Right cardiac atrium (tissue), 5 donors: ENCODE measurements around the gene STARD13. TPM values are rescaled to one million over a fixed set of nuclear protein-coding genes. Genes with fewer than 3 reads are reported as not detected.

Experiments used
- ATAC-seq, 2 donors: fragments of 200-7000 bp; cut with Tn5 transposase; one replicate each; pipeline versions ENCODE4 v1.8.0 to v1.9.1; 2020; ENCODE audit warnings: moderate library complexity in 2 of 2, mild to moderate bottlenecking in 1 of 2
- DNase-seq, 3 donors: peaks; one replicate each; pipeline ENCODE4 v3.0.0-alpha.2; 2020
- H3K27ac ChIP-seq: one replicate; pipeline ENCODE4 v1.5.1; 2013; ENCODE audit warnings: mild to moderate bottlenecking, low read length, control low read depth, moderate library complexity
- H3K27me3 ChIP-seq: one replicate; pipeline ENCODE4 v1.6.1; 2013; ENCODE audit not compliant: control insufficient read depth, insufficient read depth
- H3K4me1 ChIP-seq: one replicate; pipeline ENCODE4 v1.6.1; 2013; ENCODE audit warnings: low read length; ENCODE audit not compliant: control insufficient read depth, insufficient read depth
- H3K4me3 ChIP-seq: one replicate; pipeline ENCODE4 v1.5.1; 2013; ENCODE audit warnings: low read length, control low read depth
- H3K9me3 ChIP-seq: one replicate; pipeline ENCODE4 v1.6.1; 2013; ENCODE audit warnings: low read length; ENCODE audit not compliant: control insufficient read depth
- WGBS: extraction: QIAGEN DNeasy Blood & Tissue Kit; methylation state at CpG from one replicate; pipeline ENCODE4 v1.1.7; 2013; 5-methylcytosine and 5-hydroxymethylcytosine counted together
- intact Hi-C, 4 donors: fragments of 100-400 bp; cut with DNase I; formaldehyde crosslinking; loops; one replicate each; pipeline versions ENCODE4 v1.11.0 to v1.14.0; 2022 to 2023
- long read RNA-seq, 4 donors: library from polyadenylated mRNA; unstranded; transcript quantifications; one replicate each; pipeline ENCODE4 v2.0.0, GENCODE V29; 2020 to 2021
- polyA plus RNA-seq: library from polyadenylated mRNA; stranded (reverse); fragments of 200-250 nt; gene quantifications from one replicate; pipeline ENCODE4 v1.2.3, GENCODE V29; 2013
- total RNA-seq, 4 donors: library from RNA; stranded (reverse); fragmentation: NEBNext Ultra II Directional; extraction: Animal tissue kit (Norgen Biotek cat#: 25700); gene quantifications; one replicate each; pipeline ENCODE4 v1.2.1, GENCODE V29; 2021
- donor health status: healthy with polysubstance abuse.
- donor health status: DM: no; HTN: yes; CAD: no.
- donor health status: DM: no; HTN: no; CAD: no.
- donor health status: DM: no; HTN: yes; CAD: no; lungs with severe emphysema.
- donor health status: DM: yes; HTN: yes; CAD: no.

The STARD13 gene, protein sequence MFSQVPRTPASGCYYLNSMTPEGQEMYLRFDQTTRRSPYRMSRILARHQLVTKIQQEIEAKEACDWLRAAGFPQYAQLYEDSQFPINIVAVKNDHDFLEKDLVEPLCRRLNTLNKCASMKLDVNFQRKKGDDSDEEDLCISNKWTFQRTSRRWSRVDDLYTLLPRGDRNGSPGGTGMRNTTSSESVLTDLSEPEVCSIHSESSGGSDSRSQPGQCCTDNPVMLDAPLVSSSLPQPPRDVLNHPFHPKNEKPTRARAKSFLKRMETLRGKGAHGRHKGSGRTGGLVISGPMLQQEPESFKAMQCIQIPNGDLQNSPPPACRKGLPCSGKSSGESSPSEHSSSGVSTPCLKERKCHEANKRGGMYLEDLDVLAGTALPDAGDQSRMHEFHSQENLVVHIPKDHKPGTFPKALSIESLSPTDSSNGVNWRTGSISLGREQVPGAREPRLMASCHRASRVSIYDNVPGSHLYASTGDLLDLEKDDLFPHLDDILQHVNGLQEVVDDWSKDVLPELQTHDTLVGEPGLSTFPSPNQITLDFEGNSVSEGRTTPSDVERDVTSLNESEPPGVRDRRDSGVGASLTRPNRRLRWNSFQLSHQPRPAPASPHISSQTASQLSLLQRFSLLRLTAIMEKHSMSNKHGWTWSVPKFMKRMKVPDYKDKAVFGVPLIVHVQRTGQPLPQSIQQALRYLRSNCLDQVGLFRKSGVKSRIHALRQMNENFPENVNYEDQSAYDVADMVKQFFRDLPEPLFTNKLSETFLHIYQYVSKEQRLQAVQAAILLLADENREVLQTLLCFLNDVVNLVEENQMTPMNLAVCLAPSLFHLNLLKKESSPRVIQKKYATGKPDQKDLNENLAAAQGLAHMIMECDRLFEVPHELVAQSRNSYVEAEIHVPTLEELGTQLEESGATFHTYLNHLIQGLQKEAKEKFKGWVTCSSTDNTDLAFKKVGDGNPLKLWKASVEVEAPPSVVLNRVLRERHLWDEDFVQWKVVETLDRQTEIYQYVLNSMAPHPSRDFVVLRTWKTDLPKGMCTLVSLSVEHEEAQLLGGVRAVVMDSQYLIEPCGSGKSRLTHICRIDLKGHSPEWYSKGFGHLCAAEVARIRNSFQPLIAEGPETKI
- total RNA-seq (10 to 100 TPM; 26.1 to 35.7 (median 30.7) TPM), polyA plus RNA-seq (9.6 TPM)
- long read RNA-seq, donor 1, full-length matches to known transcripts: 5 of 33 reads
- long read RNA-seq, donor 1, partial matches to known transcripts: 24 of 33 reads
- long read RNA-seq, donor 1, other reads (novel, unspliced or antisense): 4 of 33 reads
- long read RNA-seq, donor 2, full-length matches to known transcripts: 2 of 13 reads
- long read RNA-seq, donor 2, partial matches to known transcripts: 8 of 13 reads
- long read RNA-seq, donor 2, other reads (novel, unspliced or antisense): 3 of 13 reads
- long read RNA-seq, donor 3, full-length matches to known transcripts: 17 of 59 reads
- long read RNA-seq, donor 3, partial matches to known transcripts: 15 of 59 reads
- long read RNA-seq, donor 3, other reads (novel, unspliced or antisense): 27 of 59 reads
- long read RNA-seq, donor 4, full-length matches to known transcripts: 9 of 20 reads
- long read RNA-seq, donor 4, partial matches to known transcripts: 7 of 20 reads
- long read RNA-seq, donor 4, other reads (novel, unspliced or antisense): 4 of 20 reads

DNA sequence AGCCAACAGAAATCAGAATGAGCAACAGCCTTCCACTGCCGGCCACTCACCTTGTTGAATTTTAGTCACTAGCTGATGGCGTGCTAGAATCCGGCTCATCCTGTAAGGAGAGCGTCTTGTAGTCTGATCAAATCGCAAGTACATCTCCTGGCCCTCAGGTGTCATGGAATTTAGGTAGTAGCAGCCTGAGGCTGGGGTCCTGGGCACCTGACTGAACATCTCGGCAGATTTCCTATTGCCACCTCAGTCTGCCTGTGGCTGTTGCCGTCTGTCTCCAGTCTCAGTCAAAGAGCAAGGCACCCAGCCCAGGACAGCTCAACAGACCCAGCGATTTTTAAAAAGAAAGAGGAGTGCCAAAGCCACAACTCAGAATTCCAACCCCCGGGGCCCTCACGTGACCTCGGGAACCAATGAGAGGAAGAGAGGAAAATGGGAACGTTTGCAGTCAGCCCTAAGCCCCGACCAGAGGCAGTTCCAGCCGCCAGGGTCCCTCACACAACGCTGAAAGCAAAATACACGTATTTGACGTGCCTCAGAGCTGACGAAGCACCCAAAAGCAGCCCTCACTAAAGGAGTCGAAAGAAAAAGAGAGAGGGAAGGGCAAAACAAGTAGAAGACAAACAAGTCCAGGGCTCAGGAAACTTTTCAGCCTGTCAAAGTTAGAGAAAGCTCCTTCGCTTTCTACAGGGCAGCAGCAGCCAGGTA, at the start of gene STARD13:
Gene STARD13 (minus strand): TSS at position 336 of the 705 bp plus-strand sequence. CDS start 117 bp downstream, at position 219.
- no peaks in the 10 kb centered on the region for H3K27me3 ChIP-seq
- ATAC-seq (peak; percentile 97 to 98), DNase-seq (peak; percentile 94 to 97 (median 95))
- intact Hi-C loops: loop anchor here in 3 of 4 donors (5.0 to 10.0 kb wide), 2 partner anchors 51 to 257 kb away; no protein-coding TSS in a partner anchor
- H3K4me3 ChIP-seq: peak within 1 kb of the TSS; percentile 85
- H3K4me1 ChIP-seq: peaks cover 3% of the 10 kb centered on the region
- WGBS: 1% methylated on average over 20 of the region's 20 CpGs
- H3K9me3 ChIP-seq: no peaks in the 10 kb centered on the region
- peak within 1 kb of the TSS; percentile 96 for H3K27ac ChIP-seq

DNA sequence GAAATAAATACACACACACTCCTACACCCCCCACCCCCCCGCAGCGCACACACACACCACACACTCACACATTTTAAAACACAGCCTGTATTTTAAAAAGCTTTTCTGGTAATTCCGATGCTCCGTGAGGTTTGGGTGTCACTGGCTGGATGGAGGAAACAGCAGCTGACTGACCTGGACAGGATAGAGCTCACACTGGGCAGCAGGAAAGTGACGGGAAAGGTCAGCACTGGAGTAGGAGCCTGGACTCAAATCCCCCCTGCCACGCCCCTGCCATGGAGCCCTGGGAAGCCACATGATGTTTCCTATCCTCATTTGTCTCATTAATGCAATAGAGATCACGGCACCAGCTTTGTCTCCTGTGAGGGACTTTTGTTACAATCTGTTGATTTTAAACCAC, 49.3 kb upstream of the STARD13 start:
- Histone ChIP-seq H3K27ac (no peak overlapping the region), H3K4me3 (no peak overlapping the region), H3K4me1 (no peaks in the 10 kb centered on the region), H3K9me3 (no peaks in the 10 kb centered on the region), H3K27me3 (no peaks in the 10 kb centered on the region)
- intact Hi-C loops: no loop called here
- no peak for ATAC-seq
- no peak for DNase-seq
- WGBS: 91% methylated on average over 7 of the region's 7 CpGs

DNA sequence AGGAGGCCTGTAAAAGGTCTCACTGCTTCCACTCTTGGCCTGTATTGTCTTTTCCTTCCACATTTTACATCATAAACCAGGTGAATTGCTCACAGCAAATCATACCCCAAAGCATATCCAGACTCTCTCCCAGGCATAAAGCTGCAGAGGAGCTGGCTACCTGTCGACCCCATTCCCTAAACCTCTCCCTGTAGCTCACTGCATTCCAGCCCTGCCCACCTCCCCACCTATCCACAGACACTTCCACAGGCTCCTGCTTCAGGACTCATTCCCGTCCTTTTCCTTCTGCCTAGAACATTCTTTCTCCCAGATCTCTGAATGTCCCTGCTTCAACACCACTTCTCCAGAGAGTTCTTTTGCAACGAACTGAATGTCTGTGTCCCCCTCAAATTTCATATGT, 46.4 kb upstream of the STARD13 start:
- Histone ChIP-seq H3K27me3 (no peaks in the 10 kb centered on the region), H3K4me3 (no peak overlapping the region), H3K27ac (no peak overlapping the region), H3K9me3 (no peaks in the 10 kb centered on the region), H3K4me1 (no peaks in the 10 kb centered on the region)
- ATAC-seq: no peak
- DNase-seq: no peak
- WGBS: 88% methylated on average over 3 of the region's 3 CpGs
- intact Hi-C loops: no loop called here

DNA sequence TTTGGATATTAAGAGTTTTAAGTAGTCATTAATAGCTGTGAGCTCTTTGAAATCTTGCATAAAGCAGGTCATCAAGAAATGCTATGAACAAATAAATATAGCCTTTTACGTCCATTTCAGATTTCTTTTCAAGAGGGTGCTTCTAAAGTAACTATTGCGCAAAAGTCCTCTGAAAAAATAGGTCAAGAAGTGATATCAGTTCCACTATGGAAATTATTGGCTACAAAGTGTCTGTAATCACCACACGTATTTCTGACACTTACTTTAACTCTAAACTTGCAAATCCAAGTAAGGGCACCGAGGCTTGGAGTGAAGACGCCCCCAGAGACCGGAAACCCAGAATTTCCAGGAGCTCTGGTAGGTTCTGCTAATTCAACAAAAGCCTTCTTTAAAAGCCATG, 44.9 kb upstream of the STARD13 start:
- 80% methylated on average over 6 of the region's 6 CpGs for WGBS
- intact Hi-C loops: no loop called here
- H3K27me3 ChIP-seq: no peaks in the 10 kb centered on the region
- H3K4me3 ChIP-seq: no peak overlapping the region
- no peak overlapping the region for H3K27ac ChIP-seq
- H3K4me1 ChIP-seq: peaks cover 2% of the 10 kb centered on the region
- ATAC-seq: no peak
- DNase-seq: no peak
- H3K9me3 ChIP-seq: no peaks in the 10 kb centered on the region

DNA sequence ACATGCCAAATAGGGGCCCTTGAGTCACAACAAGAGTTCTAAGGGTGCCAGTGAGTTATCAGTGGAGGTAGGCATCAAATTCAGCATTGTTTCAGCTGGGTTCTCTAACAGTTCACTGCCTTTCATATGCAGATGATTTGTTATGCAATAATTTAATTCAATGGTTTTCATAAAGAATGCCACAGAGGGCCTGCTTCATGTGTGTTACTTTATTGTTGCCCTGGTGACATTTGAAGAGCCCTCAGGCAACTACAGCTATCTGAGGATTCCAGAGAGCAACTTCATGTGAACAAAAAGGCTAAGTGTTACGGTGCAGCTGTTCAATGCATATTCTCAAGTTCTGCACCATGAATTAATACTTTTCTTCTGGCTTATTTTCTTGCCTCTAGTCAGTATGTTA, 43.1 kb upstream of the STARD13 start:
- H3K4me3 ChIP-seq: no peak overlapping the region
- H3K27me3 ChIP-seq: no peaks in the 10 kb centered on the region
- ATAC-seq: no peak
- no peak for DNase-seq
- intact Hi-C loops: no loop called here
- no peaks in the 10 kb centered on the region for H3K9me3 ChIP-seq
- 89% methylated on average over 1 of the region's 1 CpG for WGBS
- peaks cover 3% of the 10 kb centered on the region for H3K4me1 ChIP-seq
- H3K27ac ChIP-seq: no peak overlapping the region

DNA sequence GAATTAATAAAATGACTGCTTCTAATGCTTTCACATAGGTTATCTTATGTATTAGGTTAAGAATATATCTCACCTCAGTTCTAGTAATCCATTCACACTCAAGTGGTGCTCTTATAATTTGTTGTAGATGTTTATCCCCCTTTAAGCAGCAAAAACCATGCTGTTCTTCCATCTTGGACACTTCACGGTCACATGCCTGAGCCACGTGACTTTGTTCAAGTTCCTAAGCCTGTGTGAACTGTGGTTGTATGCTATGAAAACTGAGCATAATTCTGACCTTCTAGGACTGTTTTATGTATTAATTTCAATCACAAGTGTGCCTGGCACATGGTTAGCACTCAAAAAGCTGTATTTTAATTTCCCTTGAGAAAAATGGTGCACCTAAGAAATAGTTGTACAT, 41.2 kb upstream of the STARD13 start:
- DNase-seq (no peak), ATAC-seq (no peak)
- WGBS: 97% methylated on average over 2 of the region's 2 CpGs
- peaks cover 5% of the 10 kb centered on the region for H3K4me1 ChIP-seq
- no peaks in the 10 kb centered on the region for H3K27me3 ChIP-seq
- H3K4me3 ChIP-seq: no peak overlapping the region
- H3K27ac ChIP-seq: no peak overlapping the region
- H3K9me3 ChIP-seq: no peaks in the 10 kb centered on the region
- intact Hi-C loops: no loop called here

DNA sequence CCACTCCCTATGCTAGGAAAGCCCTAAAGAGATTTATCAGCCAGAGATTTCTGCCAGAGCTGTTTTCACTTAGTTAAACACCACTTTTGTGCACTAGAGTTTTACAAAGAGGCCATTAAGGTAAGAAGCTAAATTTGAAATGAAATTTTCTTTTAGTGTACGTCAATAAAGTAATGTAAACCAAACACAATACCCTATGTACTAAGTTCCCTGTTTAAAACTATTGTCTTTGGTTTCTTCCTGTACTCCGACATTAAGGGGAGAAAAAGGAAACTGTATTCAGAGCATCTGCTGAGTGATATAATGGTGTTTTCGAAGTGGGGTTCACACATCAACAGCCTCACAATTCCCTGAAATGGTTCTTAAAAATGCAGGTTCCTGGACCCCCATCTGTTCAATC, 40.7 kb upstream of the STARD13 start:
- no peak for ATAC-seq
- Histone ChIP-seq H3K4me1 (peaks cover 5% of the 10 kb centered on the region), H3K9me3 (no peaks in the 10 kb centered on the region), H3K27me3 (no peaks in the 10 kb centered on the region), H3K27ac (no peak overlapping the region), H3K4me3 (no peak overlapping the region)
- WGBS: 78% methylated on average over 3 of the region's 3 CpGs
- DNase-seq: no peak
- intact Hi-C loops: no loop called here

DNA sequence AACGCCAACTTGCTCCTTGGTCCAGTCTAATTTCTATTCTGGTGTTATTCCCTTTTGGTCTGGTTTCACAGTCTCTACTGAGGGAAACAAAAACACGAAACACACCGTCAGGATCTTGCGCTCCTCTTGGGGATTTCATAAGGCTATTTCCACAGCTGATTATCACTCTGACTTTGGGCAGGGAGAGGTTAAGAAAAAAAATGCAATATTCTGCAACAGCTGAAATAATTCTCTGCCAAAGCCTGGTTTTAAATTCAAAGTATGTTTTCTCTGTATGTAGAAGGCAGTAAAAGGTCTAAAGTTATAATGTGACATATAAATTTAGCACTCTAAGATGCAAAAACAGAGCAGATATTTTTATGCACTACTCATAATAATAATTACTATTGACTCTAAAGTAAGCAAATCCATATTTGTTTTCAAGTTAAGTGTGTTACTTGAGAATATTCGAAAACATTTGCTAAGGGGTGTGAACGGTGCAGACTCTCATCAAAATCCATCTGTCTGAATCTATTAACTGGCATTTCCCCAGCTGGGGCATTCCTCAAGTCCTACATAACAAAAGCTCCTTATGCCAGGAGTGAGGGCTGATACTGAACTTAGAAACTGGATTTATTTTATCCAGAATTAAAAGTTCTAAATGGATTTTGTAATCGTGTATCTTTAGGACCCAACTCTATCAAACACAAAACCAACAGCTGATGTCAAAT, 38.4 kb upstream of the STARD13 start:
- H3K9me3 ChIP-seq: no peaks in the 10 kb centered on the region
- ATAC-seq (no peak), DNase-seq (no peak)
- 67% methylated on average over 7 of the region's 7 CpGs for WGBS
- intact Hi-C loops: no loop called here
- no peak overlapping the region for H3K27ac ChIP-seq
- H3K4me1 ChIP-seq: peaks cover 5% of the 10 kb centered on the region
- no peaks in the 10 kb centered on the region for H3K27me3 ChIP-seq
- no peak overlapping the region for H3K4me3 ChIP-seq

DNA sequence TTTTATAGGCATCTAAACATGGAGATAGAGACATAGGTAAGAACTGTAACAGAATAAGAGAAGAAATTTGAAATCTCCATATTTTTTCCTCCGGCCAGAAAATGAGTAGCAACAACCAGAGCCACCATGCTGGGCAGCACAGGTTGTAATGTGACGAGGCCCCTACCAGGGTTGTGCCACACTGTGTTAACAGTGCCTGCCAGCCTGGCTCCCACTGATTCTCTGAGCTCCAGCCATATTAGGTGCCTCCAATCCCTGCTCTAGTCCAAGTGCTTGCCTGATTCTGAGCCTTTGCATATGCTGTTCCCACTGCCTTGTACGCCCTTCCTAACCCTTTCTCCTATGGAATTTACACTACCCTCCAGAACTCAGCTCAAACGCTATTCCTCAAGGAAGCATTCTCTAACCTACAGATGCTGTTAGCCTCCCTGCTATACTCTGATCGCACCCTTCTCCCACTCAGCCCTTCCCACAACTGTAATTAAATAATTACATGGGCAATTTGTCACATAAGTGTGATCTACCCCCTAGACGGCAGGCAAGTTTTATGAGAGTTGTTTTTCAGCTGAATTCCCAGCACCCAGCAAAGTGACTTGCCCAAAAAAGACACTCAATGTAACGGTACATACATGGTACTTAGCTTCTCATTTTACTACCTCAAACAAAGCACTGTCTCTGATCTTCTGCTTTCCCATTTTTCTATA, 37.6 kb upstream of the STARD13 start:
- Histone ChIP-seq H3K27me3 (no peaks in the 10 kb centered on the region), H3K27ac (no peak overlapping the region), H3K9me3 (no peaks in the 10 kb centered on the region), H3K4me3 (no peak overlapping the region), H3K4me1 (peaks cover 5% of the 10 kb centered on the region)
- intact Hi-C loops: no loop called here
- no peak for ATAC-seq
- 85% methylated on average over 7 of the region's 7 CpGs for WGBS
- no peak for DNase-seq
